Endothelial cell (in vitro differentiated cells): ENCODE data around the gene NELFCD. TPM values are rescaled to one million over a fixed set of nuclear protein-coding genes. Genes with fewer than 3 reads are reported as not detected.
"Not testable (repeated sequence)": the region's sequence is repeated elsewhere in the genome, so short reads cannot be mapped to it uniquely, and the experiment has no call there.

Source experiments
- DNase-seq: peaks from one replicate; pipeline ENCODE4 v3.0.0; 2021; ENCODE audit warnings: low spot score
- H3K27ac Mint-ChIP-seq: one replicate; pipeline ENCODE4 v1.8.0; 2021; ENCODE audit warnings: mixed read lengths, inconsistent platforms; ENCODE audit not compliant: unreplicated experiment
- H3K27me3 Mint-ChIP-seq: one replicate; pipeline ENCODE4 v1.8.0; 2021; ENCODE audit warnings: mild to moderate bottlenecking, moderate library complexity, mixed read lengths, inconsistent platforms; ENCODE audit not compliant: unreplicated experiment
- H3K36me3 Mint-ChIP-seq: one replicate; pipeline ENCODE4 v1.8.0; 2021; ENCODE audit warnings: mild to moderate bottlenecking, low read depth, mixed read lengths, inconsistent platforms; ENCODE audit not compliant: unreplicated experiment
- H3K4me1 Mint-ChIP-seq: one replicate; pipeline ENCODE4 v1.8.0; 2021; ENCODE audit warnings: mild to moderate bottlenecking, mixed read lengths, inconsistent platforms; ENCODE audit not compliant: unreplicated experiment
- H3K4me3 Mint-ChIP-seq: one replicate; pipeline ENCODE4 v1.8.0; 2021; ENCODE audit warnings: mild to moderate bottlenecking, mixed read lengths, inconsistent platforms; ENCODE audit not compliant: unreplicated experiment
- H3K9me3 Mint-ChIP-seq: one replicate; pipeline ENCODE4 v1.8.0; 2021; ENCODE audit warnings: mixed read lengths, inconsistent platforms; ENCODE audit not compliant: unreplicated experiment
- CTCF ChIP-seq: fragments of 200-600 bp; sonication (generic); IDR thresholded peaks from one replicate; pipeline ENCODE4 v1.5.0; 2021; ENCODE audit warnings: antibody characterized with exemption; ENCODE audit not compliant: unreplicated experiment
- total RNA-seq: library from RNA; stranded (reverse); fragmentation: NEBNext Ultra II Directional; extraction: Animal tissue kit (Norgen Biotek cat#: 25700); gene quantifications from one replicate; pipeline ENCODE4 v1.2.1, GENCODE V29; 2021; ENCODE audit not compliant: unreplicated experiment

NELFCD gene
- total RNA-seq, 1 donor from 2014 or later, result 68.7 TPM

DNA sequence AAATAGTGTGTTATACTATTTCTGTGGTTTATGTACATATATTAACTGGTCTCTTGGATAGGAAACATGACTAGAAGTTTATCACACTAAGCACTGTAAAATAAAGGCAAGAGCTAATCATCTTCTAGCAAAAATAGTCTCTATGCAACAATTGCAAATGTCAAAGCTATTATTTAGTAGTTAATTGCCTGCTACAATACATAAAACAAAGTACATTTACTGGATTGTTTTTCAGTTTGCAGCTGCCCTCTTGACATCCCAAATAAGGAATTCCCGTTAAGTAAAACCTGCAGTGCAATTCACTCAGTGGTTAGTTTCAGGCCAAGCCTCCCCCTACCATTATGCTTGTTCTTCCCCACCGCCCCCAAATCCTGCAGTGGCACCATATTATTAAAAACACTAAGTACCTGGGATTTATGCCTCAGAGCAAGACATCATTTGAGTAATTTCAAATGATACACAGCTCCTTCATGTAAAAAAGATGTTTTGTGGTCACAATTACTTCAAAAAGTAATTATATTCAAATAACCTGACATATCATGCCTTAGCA is 52.6 kb downstream of the NELFCD start:
- DNase-seq, result no peak
- no peaks in the 10 kb centered on the region for H3K9me3 Mint-ChIP-seq
- TF ChIP-seq CTCF, result no peak
- no peak overlapping the region for H3K27ac Mint-ChIP-seq
- peaks cover 25% of the 10 kb centered on the region for H3K4me1 Mint-ChIP-seq
- peaks cover 2% of the 10 kb centered on the region for H3K27me3 Mint-ChIP-seq
- H3K4me3 Mint-ChIP-seq, result peak overlapping the region; percentile 69
- H3K36me3 Mint-ChIP-seq, result peaks cover 34% of the 10 kb centered on the region

- peaks cover 23% of the 10 kb centered on the region for H3K36me3 Mint-ChIP-seq
- H3K27me3 Mint-ChIP-seq, result peaks cover 2% of the 10 kb centered on the region
- H3K9me3 Mint-ChIP-seq, result no peaks in the 10 kb centered on the region
- H3K4me3 Mint-ChIP-seq, result peak overlapping the region; percentile 13
- H3K27ac Mint-ChIP-seq, result no peak overlapping the region
- no peak for TF ChIP-seq CTCF
- H3K4me1 Mint-ChIP-seq, result peaks cover 16% of the 10 kb centered on the region
- DNase-seq, result no peak
Observed at GRCh38 chr20:59035381-59035780, 54.3 kb downstream of the NELFCD start.

DNA sequence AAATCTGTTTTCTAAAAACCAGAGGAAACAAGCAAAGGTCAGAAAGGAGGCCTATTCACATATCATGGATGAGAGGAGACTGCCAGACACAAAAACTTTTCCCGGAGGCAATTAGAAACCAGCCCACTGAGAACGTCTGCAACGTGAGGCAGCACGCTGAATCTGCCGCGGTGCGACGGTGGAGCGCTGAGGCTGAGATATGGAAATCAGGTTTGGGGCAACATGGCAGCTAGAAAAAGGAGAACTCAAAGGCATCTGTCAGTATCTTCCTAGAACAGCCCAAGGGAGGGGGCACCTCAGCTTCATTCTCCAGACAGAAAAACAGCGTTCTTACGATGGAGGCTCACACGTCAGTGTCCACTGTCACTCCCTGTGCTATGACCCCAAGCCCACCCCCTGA is 56.3 kb downstream of the NELFCD start:
- Mint-ChIP-seq H3K27me3 (peaks cover 2% of the 10 kb centered on the region), H3K36me3 (peaks cover 23% of the 10 kb centered on the region), H3K9me3 (no peaks in the 10 kb centered on the region), H3K4me1 (peaks cover 18% of the 10 kb centered on the region), H3K27ac (no peak overlapping the region), H3K4me3 (no peak overlapping the region)
- DNase-seq, result no peak
- no peak for TF ChIP-seq CTCF

DNA sequence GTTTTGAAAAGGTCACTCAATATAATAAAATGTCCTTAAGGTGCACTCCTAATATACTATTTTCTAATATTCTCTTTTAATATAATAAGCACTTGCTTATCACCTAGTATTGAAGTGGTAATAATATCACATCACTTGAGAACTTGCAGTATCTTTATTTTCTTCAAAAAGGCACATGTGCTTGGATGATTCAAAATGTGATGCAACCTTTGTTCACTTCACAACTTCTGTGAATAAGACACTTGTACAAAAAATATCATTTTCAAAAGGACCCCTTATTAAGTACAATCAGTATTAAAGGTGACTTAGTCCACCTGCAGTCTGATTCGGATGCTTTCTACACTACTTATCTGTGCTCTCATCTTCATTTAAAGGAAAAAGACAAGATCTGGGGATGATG is 58.2 kb downstream of the NELFCD start:
- Mint-ChIP-seq H3K27me3 (no peaks in the 10 kb centered on the region), H3K27ac (no peak overlapping the region), H3K4me1 (peaks cover 21% of the 10 kb centered on the region), H3K36me3 (peaks cover 26% of the 10 kb centered on the region), H3K9me3 (no peaks in the 10 kb centered on the region), H3K4me3 (no peak overlapping the region)
- no peak for TF ChIP-seq CTCF
- DNase-seq, result no peak

DNA sequence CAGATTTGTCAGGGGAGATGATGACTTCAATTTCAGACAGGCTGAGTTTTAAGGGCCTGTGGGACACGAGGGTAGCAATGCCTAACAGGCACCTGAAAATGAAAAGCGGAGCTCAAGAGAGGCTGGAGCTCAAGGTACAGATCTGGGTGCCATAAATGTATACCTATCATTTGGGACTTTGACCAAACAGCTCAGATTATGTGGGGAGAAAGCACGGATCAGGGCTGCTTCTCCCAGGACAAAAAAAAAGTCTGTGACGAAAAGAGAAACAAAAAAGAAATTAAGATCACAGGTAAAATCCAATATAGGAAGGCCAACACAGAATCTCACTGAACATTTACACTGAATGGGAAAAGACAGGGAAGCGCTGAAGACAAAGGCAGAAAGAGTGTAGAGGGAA is 59.6 kb downstream of the NELFCD start:
- TF ChIP-seq CTCF, result no peak
- H3K27me3 Mint-ChIP-seq, result no peaks in the 10 kb centered on the region
- peaks cover 22% of the 10 kb centered on the region for H3K36me3 Mint-ChIP-seq
- no peaks in the 10 kb centered on the region for H3K9me3 Mint-ChIP-seq
- no peak overlapping the region for H3K27ac Mint-ChIP-seq
- no peak for DNase-seq
- H3K4me3 Mint-ChIP-seq, result peak overlapping the region; percentile 58
- peaks cover 21% of the 10 kb centered on the region for H3K4me1 Mint-ChIP-seq

DNA sequence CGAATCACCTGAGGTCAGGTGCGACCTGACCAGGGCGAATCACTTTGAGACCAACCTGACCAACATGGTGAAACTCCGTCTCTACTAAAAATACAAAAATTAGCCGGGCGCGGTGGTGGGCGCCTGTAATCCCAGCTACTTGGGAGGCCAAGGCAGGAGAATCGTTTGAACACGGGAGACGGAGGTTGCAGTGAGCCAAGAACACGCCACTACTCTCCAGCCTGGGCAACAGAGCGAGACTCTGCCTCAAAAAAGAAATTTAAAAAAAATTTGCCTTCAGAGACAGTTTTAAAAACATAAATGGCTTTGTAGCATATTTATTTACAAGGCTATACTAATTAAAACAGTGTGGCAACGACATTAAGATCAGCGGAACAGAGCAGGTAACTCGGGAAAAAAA is 60.4 kb downstream of the NELFCD start:
- Mint-ChIP-seq H3K4me3 (peak overlapping the region; percentile 83), H3K4me1 (peaks cover 21% of the 10 kb centered on the region), H3K36me3 (peaks cover 17% of the 10 kb centered on the region)
- H3K27ac Mint-ChIP-seq, DNase-seq, H3K27me3 Mint-ChIP-seq, H3K9me3 Mint-ChIP-seq: not testable (repeated sequence)
